ENCODE data around the gene NCAM1.

The NCAM1 gene

GRCh38 chr11:113213549-113213948, 252.3 kb downstream of the NCAM1 start:
- no peak for DNase-seq

GRCh38 chr11:113222241-113222640, 261.0 kb downstream of the NCAM1 start:
- DNase-seq = no peak

- no peak for DNase-seq
These were observed 273.7 kb downstream of the NCAM1 start for GRCh38 chr11:113234888-113235287.

GRCh38 chr11:113237261-113237660, 276.0 kb downstream of the NCAM1 start:
- DNase-seq = no peak

- DNase-seq = no peak
These were observed 277.5 kb downstream of the NCAM1 start for GRCh38 chr11:113238721-113239120.

GRCh38 chr11:113240389-113240788, 279.2 kb downstream of the NCAM1 start:
- no peak for DNase-seq

- DNase-seq = no peak
These were observed 279.8 kb downstream of the NCAM1 start for GRCh38 chr11:113240790-113241635.

GRCh38 chr11:113241636-113242054, 280.4 kb downstream of the NCAM1 start:
- no peak for DNase-seq

GRCh38 chr11:113242060-113242459, 280.8 kb downstream of the NCAM1 start:
- DNase-seq = no peak

- no peak for DNase-seq
These were observed 281.7 kb downstream of the NCAM1 start for GRCh38 chr11:113242767-113243397.

- DNase-seq = no peak
These were observed 282.5 kb downstream of the NCAM1 start for GRCh38 chr11:113243696-113244095.

- no peak for DNase-seq
These were observed 284.0 kb downstream of the NCAM1 start for GRCh38 chr11:113245216-113245615.

- DNase-seq = no peak
These were observed 286.0 kb downstream of the NCAM1 start for GRCh38 chr11:113247221-113247620.

- no peak for DNase-seq
These were observed 286.7 kb downstream of the NCAM1 start for GRCh38 chr11:113247966-113248365.

- DNase-seq = no peak
These were observed 287.7 kb downstream of the NCAM1 start for GRCh38 chr11:113248702-113249490.

GRCh38 chr11:113249491-113249763, 288.2 kb downstream of the NCAM1 start:
- DNase-seq = peak in 1 of 2 experiments; percentile 1

GRCh38 chr11:113249786-113250185, 288.6 kb downstream of the NCAM1 start:
- DNase-seq = no peak

GRCh38 chr11:113251281-113251680, 290.1 kb downstream of the NCAM1 start:
- DNase-seq = no peak

GRCh38 chr11:113253406-113253805, 292.2 kb downstream of the NCAM1 start:
- DNase-seq = no peak

GRCh38 chr11:113255096-113255495, 293.9 kb downstream of the NCAM1 start:
- DNase-seq = no peak

- DNase-seq = no peak
These were observed 294.5 kb downstream of the NCAM1 start for GRCh38 chr11:113255741-113256140.

GRCh38 chr11:113256431-113257202, 295.4 kb downstream of the NCAM1 start:
- no peak for DNase-seq

GRCh38 chr11:113260096-113260425, 298.8 kb downstream of the NCAM1 start:
- no peak for DNase-seq
